HG02884 (cell line): ENCODE results near the gene LAMA4.

ENCODE experiments used
- ATAC-seq: cut with Tn5 transposase; IDR thresholded peaks from one replicate; pipeline ENCODE4 v1.9.1; 2021; ENCODE audit warnings: mild to moderate bottlenecking, moderate library complexity; ENCODE audit not compliant: unreplicated experiment

Gene LAMA4

GRCh38 chr6:112100561-112100960 is 153.8 kb downstream of the LAMA4 start:
- no peak for ATAC-seq

GRCh38 chr6:112096901-112097300 is 157.5 kb downstream of the LAMA4 start:
- no peak for ATAC-seq

GRCh38 chr6:112087916-112088315 is 166.5 kb downstream of the LAMA4 start:
- no peak for ATAC-seq

GRCh38 chr6:112087136-112087911 is 167.0 kb downstream of the LAMA4 start, which contains the start of the genes FAM229B and TUBE1:
FAM229B (plus strand) TSS chr6:112087591; CDS start chr6:112099284, 11,693 bp downstream.
TUBE1 (minus strand) TSS chr6:112087482; CDS start chr6:112087434, 48 bp downstream.
- ATAC-seq = peak; percentile 96

- ATAC-seq = peak; percentile 36
Measured at GRCh38 chr6:112086744-112087135, 167.6 kb downstream of the LAMA4 start.

- ATAC-seq = no peak
Measured at GRCh38 chr6:112085286-112086065, 168.9 kb downstream of the LAMA4 start.

GRCh38 chr6:112081569-112081968 is 172.8 kb downstream of the LAMA4 start:
- ATAC-seq = no peak

- ATAC-seq = no peak
Measured at GRCh38 chr6:112066606-112067005, 187.8 kb downstream of the LAMA4 start.

- no peak for ATAC-seq
Measured at GRCh38 chr6:112065426-112065986, 188.9 kb downstream of the LAMA4 start.

- ATAC-seq = no peak
Measured at GRCh38 chr6:112062966-112063365, 191.4 kb downstream of the LAMA4 start.

GRCh38 chr6:112061605-112062004 is 192.8 kb downstream of the LAMA4 start:
- no peak for ATAC-seq
